Neural crest cell (in vitro differentiated cells): ENCODE results near the gene PIF1. TPM values are rescaled to one million over a fixed set of nuclear protein-coding genes. Genes with fewer than 3 reads are reported as not detected.

Experiments
- DNase-seq: peaks from one replicate; pipeline ENCODE4 v3.0.0; 2021; ENCODE audit warnings: low read depth, mixed read lengths, low spot score
- H3K27ac Mint-ChIP-seq: one replicate; pipeline ENCODE4 v1.8.0; 2021; ENCODE audit warnings: mild to moderate bottlenecking, mixed read lengths; ENCODE audit not compliant: unreplicated experiment
- H3K27me3 Mint-ChIP-seq: 2 replicates; pipeline ENCODE4 v1.8.0; 2021; ENCODE audit warnings: low read depth, mild to moderate bottlenecking, mixed read lengths
- H3K36me3 Mint-ChIP-seq: 2 replicates; pipeline ENCODE4 v1.8.0; 2021; ENCODE audit warnings: low read depth, mild to moderate bottlenecking, mixed read lengths
- H3K4me1 Mint-ChIP-seq: 2 replicates; pipeline ENCODE4 v1.8.0; 2021; ENCODE audit warnings: mixed read lengths
- H3K4me3 Mint-ChIP-seq: one replicate; pipeline ENCODE4 v1.8.0; 2021; ENCODE audit warnings: mild to moderate bottlenecking, mixed read lengths
- H3K9me3 Mint-ChIP-seq: 2 replicates; pipeline ENCODE4 v1.8.0; 2021; ENCODE audit warnings: mixed read lengths
- total RNA-seq: library from RNA; stranded (reverse); gene quantifications from 2 replicates; pipeline ENCODE4 v1.2.1, GENCODE V29; 2021
- TF ChIP-seq, protein P1 (sequence below): fragments of 200-600 bp; sonication (generic); conservative IDR thresholded peaks from 2 replicates; pipeline ENCODE4 v1.5.0; 2021; ENCODE audit warnings: antibody characterized with exemption, mild to moderate bottlenecking

PIF1 gene
- total RNA-seq, 1 donor from 2014 or later, result 62.7 TPM

GRCh38 chr15:64843991-64844390 lies 18.5 kb upstream of the PIF1 start:
- Mint-ChIP-seq H3K4me3 (peak overlapping the region; percentile 98), H3K9me3 (no peaks in the 10 kb centered on the region), H3K27me3 (no peaks in the 10 kb centered on the region), H3K27ac (peak overlapping the region; percentile 20), H3K36me3 (peaks cover 4% of the 10 kb centered on the region), H3K4me1 (peaks cover 75% of the 10 kb centered on the region)
- TF ChIP-seq, protein P1, sequence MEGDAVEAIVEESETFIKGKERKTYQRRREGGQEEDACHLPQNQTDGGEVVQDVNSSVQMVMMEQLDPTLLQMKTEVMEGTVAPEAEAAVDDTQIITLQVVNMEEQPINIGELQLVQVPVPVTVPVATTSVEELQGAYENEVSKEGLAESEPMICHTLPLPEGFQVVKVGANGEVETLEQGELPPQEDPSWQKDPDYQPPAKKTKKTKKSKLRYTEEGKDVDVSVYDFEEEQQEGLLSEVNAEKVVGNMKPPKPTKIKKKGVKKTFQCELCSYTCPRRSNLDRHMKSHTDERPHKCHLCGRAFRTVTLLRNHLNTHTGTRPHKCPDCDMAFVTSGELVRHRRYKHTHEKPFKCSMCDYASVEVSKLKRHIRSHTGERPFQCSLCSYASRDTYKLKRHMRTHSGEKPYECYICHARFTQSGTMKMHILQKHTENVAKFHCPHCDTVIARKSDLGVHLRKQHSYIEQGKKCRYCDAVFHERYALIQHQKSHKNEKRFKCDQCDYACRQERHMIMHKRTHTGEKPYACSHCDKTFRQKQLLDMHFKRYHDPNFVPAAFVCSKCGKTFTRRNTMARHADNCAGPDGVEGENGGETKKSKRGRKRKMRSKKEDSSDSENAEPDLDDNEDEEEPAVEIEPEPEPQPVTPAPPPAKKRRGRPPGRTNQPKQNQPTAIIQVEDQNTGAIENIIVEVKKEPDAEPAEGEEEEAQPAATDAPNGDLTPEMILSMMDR, result no peak
- no peak for DNase-seq

DNA sequence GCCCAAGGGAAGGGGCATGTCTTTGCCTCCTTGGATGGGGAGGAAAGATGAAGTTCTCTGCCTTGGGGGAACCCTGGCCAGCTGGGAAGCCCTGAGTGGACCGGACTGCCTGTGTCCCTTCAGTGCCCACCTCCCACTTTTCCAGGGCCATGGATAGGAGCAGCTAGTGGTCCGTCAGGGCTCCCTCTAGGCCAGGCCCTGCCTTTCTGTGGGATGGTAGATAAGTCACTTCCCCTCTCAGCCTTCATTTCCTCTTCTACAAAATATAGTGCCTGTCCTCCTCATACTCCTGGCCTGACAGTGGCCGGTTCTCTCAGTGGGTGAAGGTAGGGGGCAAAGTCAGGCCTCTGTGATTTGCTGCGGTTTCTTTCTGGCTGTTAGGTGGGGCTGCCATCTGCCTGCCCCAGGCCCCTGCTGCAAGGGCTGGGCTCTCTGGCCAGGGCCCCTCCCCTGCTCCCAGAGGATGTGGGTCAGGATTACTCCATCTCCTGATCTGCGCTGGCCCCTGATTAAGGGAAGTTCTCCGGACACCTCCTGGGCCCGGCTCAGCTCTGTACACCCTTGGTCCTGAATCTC lies 17.6 kb upstream of the PIF1 start:
- TF ChIP-seq, protein P1, result no peak
- DNase-seq, result no peak
- no peaks in the 10 kb centered on the region for H3K27me3 Mint-ChIP-seq
- H3K4me1 Mint-ChIP-seq, result peaks cover 80% of the 10 kb centered on the region
- no peaks in the 10 kb centered on the region for H3K9me3 Mint-ChIP-seq
- no peaks in the 10 kb centered on the region for H3K36me3 Mint-ChIP-seq
- no peak overlapping the region for H3K27ac Mint-ChIP-seq
- H3K4me3 Mint-ChIP-seq, result peak overlapping the region; percentile 98

- H3K27ac Mint-ChIP-seq, result peak overlapping the region; percentile 88
- H3K4me1 Mint-ChIP-seq, result peaks cover 81% of the 10 kb centered on the region
- H3K27me3 Mint-ChIP-seq, result no peaks in the 10 kb centered on the region
- TF ChIP-seq, protein P1, result no peak
- H3K9me3 Mint-ChIP-seq, result peaks cover 3% of the 10 kb centered on the region
- no peak for DNase-seq
- no peaks in the 10 kb centered on the region for H3K36me3 Mint-ChIP-seq
- peak overlapping the region; percentile 98 for H3K4me3 Mint-ChIP-seq
Observed at GRCh38 chr15:64842096-64842939, 16.9 kb upstream of the PIF1 start.

DNA sequence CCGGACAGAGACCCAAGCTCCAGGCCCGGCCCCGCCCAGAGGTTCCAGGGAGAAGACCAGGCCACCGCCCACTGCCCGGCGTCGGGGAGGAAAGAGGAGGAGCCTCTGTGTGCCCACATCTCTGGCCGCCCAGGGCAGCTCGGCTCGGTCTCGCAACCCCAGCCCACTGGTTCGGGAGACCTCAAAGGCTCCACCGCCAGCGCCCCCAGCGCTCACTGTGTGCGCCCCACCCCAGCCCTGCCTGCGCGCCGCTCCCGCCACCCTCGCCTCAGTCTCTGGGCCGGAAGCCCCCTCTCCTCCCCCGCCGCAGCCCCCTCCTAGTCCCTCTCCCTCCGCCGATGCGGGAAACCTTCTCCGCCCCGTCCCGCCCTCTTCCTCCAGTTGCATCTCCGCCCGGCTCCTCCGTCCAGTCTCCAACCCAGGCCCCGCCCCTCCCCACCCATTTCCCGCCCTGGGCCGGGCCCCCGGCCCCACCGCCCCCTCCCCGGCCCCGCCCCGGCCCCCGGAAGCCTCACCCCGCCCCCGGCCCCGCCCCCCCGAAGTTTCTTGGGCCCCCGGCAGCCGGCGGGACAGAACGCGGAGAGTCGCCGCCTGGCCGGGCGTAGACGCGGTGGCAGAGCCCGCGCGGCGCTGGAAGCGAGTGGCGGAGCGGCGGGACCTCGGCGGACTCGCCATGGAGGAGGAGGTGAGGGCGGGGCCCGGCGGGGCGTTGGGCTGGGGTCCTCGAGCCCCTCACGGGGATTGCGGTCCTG lies 16.1 kb upstream of the PIF1 start, which contains the start of gene PLEKHO2:
PLEKHO2 (plus strand) TSS at position 572 of the 752 bp plus-strand sequence; CDS start at position 674, 102 bp downstream.
- Mint-ChIP-seq H3K27ac (peak within 1 kb of the TSS; percentile 88), H3K27me3 (no peaks in the 10 kb centered on the region), H3K36me3 (no peaks in the 10 kb centered on the region), H3K4me1 (peaks cover 84% of the 10 kb centered on the region), H3K4me3 (peak within 1 kb of the TSS; percentile 98), H3K9me3 (peaks cover 3% of the 10 kb centered on the region)
- peak; percentile 92 for DNase-seq
- TF ChIP-seq, protein P1, result peak; percentile 36

- peaks cover 87% of the 10 kb centered on the region for H3K4me1 Mint-ChIP-seq
- H3K27ac Mint-ChIP-seq, result peak overlapping the region; percentile 72
- TF ChIP-seq, protein P1, result no peak
- peak overlapping the region; percentile 87 for H3K4me3 Mint-ChIP-seq
- H3K27me3 Mint-ChIP-seq, result no peaks in the 10 kb centered on the region
- H3K36me3 Mint-ChIP-seq, result peaks cover 2% of the 10 kb centered on the region
- DNase-seq, result no peak
- H3K9me3 Mint-ChIP-seq, result peaks cover 6% of the 10 kb centered on the region
Observed at GRCh38 chr15:64841060-64841343, 15.6 kb upstream of the PIF1 start.
